Measurements from ENCODE around the gene ALS2CL.

DNA sequence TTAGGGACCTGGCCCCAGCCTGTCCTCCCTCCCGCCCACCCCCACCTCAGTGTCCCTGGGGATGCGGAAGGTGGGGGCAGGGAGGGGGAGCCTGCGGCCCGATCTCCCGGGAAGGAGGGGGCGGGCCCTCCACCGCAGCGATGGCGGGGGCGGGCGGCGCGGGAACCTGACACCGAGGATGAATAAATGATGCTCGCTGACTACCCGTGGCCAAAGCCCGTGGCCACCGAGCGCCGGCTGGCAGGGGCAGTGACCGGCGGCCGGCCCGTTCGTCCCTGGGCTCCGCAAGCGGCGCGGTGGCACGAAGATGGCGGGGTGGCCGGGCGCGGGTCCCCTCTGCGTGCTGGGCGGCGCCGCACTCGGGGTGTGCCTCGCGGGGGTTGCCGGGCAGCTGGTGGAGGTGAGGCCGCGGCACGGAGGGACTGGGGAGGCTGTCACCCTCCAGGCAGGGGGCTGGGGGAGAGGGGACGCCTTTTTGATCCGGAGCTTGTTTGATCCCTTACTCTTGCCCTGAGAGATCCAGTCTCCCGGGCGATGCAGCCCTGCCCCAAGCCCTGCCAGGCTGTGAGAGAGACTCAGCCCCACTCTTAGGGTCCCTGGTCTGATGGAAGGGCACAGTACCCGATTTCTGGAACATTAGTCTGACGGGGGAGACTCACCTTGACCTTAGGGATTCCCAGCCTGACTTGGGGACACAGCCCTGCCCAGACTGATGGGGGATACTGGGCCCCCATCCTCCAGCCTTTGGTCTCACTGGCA is 7.9 kb upstream of the ALS2CL start, which contains the start of gene TMIE:
- TF ChIP-seq, protein P1, sequence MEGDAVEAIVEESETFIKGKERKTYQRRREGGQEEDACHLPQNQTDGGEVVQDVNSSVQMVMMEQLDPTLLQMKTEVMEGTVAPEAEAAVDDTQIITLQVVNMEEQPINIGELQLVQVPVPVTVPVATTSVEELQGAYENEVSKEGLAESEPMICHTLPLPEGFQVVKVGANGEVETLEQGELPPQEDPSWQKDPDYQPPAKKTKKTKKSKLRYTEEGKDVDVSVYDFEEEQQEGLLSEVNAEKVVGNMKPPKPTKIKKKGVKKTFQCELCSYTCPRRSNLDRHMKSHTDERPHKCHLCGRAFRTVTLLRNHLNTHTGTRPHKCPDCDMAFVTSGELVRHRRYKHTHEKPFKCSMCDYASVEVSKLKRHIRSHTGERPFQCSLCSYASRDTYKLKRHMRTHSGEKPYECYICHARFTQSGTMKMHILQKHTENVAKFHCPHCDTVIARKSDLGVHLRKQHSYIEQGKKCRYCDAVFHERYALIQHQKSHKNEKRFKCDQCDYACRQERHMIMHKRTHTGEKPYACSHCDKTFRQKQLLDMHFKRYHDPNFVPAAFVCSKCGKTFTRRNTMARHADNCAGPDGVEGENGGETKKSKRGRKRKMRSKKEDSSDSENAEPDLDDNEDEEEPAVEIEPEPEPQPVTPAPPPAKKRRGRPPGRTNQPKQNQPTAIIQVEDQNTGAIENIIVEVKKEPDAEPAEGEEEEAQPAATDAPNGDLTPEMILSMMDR (IDR thresholded peaks at IDR 0.05; ENCODE audit: poor library complexity), result no peak
- peak; percentile 42 for TF ChIP-seq EZH2 (IDR thresholded peaks at IDR 0.05; ENCODE audit: borderline replicate concordance)

All from hepatocyte (in vitro differentiated cells).